Activated CD4-positive, alpha-beta memory T cell treated with anti-CD3 and anti-CD28 coated beads for 36 hours (primary cell): ENCODE measurements around the gene TREML1. TPM values are rescaled to one million over a fixed set of nuclear protein-coding genes. Genes with fewer than 3 reads are reported as not detected.
"Not testable (repeated sequence)": the region's sequence is repeated elsewhere in the genome, so short reads cannot be mapped to it uniquely, and the experiment has no call there.

ENCODE experiments used
- CTCF ChIA-PET: fragments of 350-600 bp; sonication (Branson Sonifier 250); formaldehyde crosslinking; loops from one replicate; lab custom pipeline; 2021; ENCODE audit warnings: antibody characterized with exemption, inconsistent platforms; lab: Charles Lee
- POLR2A ChIA-PET: fragments of 350-600 bp; sonication (Branson Sonifier 250); formaldehyde crosslinking; loops from one replicate; lab custom pipeline; 2021; ENCODE audit warnings: antibody characterized with exemption; lab: Charles Lee
- DNase-seq: peaks from one replicate; pipeline ENCODE4 v3.0.0-alpha.2; 2020
- H3K27ac Mint-ChIP-seq: one replicate; pipeline ENCODE4 v1.8.0; 2021; ENCODE audit warnings: mixed read lengths
- H3K27me3 Mint-ChIP-seq: one replicate; pipeline ENCODE4 v1.8.0; 2021; ENCODE audit warnings: mixed read lengths
- H3K36me3 Mint-ChIP-seq: one replicate; pipeline ENCODE4 v1.8.0; 2021; ENCODE audit warnings: mixed read lengths
- H3K4me1 Mint-ChIP-seq: one replicate; pipeline ENCODE4 v1.8.0; 2021; ENCODE audit warnings: low read depth, mixed read lengths
- H3K4me3 Mint-ChIP-seq: one replicate; pipeline ENCODE4 v1.8.0; 2021; ENCODE audit warnings: mild to moderate bottlenecking, mixed read lengths
- H3K9me3 Mint-ChIP-seq: one replicate; pipeline ENCODE4 v1.8.0; 2021; ENCODE audit warnings: mixed read lengths
- intact Hi-C: fragments of 100-400 bp; cut with micrococcal nuclease; formaldehyde crosslinking; loops from one replicate; pipeline ENCODE4 v1.15.1; 2023
- total RNA-seq, 2 experiments: library from RNA; stranded (reverse); gene quantifications; one replicate each; pipeline ENCODE4 v1.2.3, GENCODE V29; 2021

Gene TREML1
- total RNA-seq, 2 experiments from 2014 or later, result not detected

DNA sequence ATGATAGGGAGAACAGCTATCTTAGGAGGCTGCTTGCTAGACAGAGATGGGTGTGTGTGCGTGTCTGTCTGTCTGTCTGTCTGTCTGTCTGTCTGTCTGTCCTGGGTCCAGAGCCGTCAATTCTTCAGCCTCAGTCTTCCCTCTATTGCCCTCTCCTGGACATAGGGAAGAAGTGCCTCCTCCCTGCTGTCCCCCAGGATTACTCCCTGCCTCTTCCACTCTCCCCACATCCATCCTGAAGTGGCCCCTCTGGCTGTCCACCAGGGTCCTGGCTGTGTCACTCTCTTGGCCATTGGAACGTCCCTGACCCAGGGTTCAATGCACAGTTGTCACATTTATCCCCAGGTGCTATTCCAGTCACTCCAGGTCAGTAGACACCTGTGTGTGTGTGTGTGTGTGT lies 36.6 kb upstream of the TREML1 start:
- Mint-ChIP-seq H3K4me3 (no peak overlapping the region), H3K9me3 (peaks cover 15% of the 10 kb centered on the region), H3K4me1 (peaks cover 9% of the 10 kb centered on the region), H3K27ac (no peak overlapping the region), H3K36me3 (peaks cover 10% of the 10 kb centered on the region), H3K27me3 (no peaks in the 10 kb centered on the region)
- POLR2A ChIA-PET, result no interaction called here
- CTCF ChIA-PET, result interaction anchor here (1.4 to 1.9 kb wide), 2 partner anchors 8 to 116 kb away, joined by 4 to 13 read pairs; no protein-coding TSS in a partner anchor
- intact Hi-C loops, result no loop called here
- DNase-seq, result no peak

DNA sequence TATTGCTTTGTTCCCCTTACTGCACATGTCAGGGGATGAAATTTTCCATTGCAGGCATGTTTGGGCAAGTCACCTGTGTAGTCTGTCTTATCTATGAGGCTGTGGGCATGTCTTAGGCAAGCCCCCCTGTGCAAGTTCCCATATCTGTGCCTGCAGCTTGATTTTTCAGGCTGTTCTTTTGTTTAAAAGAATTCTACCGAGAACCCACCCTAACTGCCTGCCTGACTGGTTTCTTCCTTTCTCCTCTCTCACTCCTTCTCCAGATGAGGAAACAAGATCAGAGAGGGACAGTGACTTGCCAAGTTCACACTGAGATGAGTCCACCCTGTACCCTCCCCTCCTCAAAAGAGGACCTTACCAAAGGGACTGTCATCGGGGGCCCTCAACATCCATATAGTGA lies 35.8 kb upstream of the TREML1 start:
- no peak for DNase-seq

DNA sequence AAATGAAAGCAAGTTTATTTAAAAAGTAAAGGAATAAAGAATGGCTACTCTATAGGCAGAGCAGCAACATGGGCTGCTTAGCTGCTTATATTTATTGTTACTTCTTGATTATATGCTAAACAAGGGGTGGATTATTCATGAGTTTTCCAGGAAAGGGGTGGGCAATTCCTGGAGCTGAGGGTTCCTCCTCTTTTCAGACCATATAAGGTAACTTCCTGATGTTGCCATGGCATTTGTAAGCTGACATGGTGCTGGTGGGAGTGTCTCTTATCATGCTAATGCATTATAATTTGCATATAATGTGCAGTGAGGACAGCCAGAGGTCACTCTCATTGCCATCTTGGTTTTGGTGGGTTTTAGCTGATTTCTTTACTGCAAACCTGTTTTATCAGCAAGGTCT lies 34.9 kb upstream of the TREML1 start:
- CTCF ChIA-PET, result interaction anchor here (0.7 kb wide), 1 partner anchor 79 kb away, joined by 3 read pairs; no protein-coding TSS in a partner anchor
- DNase-seq, H3K27me3 Mint-ChIP-seq, H3K27ac Mint-ChIP-seq, H3K4me1 Mint-ChIP-seq, H3K36me3 Mint-ChIP-seq, POLR2A ChIA-PET, intact Hi-C loops, H3K4me3 Mint-ChIP-seq: not testable (repeated sequence)
- peaks cover 15% of the 10 kb centered on the region for H3K9me3 Mint-ChIP-seq

More for the DNA sequence above, 35.8 kb upstream of the TREML1 start:
- Mint-ChIP-seq H3K4me1 (peaks cover 8% of the 10 kb centered on the region), H3K27me3 (no peaks in the 10 kb centered on the region), H3K9me3 (peaks cover 15% of the 10 kb centered on the region), H3K4me3 (no peak overlapping the region), H3K27ac (no peak overlapping the region), H3K36me3 (peaks cover 10% of the 10 kb centered on the region)
- POLR2A ChIA-PET, result no interaction called here
- intact Hi-C loops, result no loop called here
- CTCF ChIA-PET, result no interaction called here

DNA sequence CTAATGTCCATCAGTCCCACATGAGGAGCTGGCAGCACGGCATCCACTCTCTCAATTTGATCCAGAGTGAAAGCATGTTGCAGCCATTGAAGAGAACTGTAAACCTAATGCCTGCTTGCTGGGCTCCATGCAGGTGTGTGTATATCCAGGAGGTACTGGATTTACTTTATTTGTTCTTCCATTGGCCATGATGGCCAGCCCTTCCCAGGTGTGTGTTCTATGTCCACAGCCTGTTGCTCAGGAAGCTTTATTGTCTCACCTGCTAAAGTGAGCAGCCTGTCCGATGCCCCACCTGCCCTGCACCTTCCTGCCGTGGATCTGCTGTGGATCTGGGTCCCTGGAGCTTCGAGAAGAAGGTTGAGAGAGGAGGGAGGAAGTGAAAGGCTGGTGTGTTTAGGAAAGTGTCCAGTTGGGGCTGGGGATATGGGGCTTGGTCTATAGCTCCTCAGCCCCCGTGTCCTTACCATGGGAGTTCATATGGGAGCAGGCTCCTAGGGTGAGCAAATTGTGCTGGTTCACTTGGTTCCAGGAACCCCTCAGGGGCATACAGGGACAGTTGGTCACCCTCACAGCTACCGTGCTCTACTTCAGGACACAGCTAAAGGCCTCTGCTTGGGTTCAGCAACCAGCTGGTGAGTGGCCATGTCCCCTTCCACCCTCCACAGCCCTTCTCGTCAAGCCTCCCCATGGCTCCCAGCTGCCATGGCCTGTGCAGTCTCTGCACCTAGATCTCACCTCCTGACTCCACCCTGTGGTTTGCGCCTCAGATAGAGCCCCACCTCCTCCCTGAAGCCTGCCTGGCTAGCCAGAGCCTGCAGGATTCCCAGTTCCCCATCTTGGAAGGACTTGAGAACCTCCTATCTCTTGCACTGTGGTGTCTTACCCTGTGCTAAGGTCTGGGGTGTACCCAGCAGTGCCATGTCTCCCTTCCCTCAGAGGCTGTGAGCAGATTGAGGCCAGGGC lies 34.1 kb upstream of the TREML1 start:
- intact Hi-C loops, result no loop called here

DNA sequence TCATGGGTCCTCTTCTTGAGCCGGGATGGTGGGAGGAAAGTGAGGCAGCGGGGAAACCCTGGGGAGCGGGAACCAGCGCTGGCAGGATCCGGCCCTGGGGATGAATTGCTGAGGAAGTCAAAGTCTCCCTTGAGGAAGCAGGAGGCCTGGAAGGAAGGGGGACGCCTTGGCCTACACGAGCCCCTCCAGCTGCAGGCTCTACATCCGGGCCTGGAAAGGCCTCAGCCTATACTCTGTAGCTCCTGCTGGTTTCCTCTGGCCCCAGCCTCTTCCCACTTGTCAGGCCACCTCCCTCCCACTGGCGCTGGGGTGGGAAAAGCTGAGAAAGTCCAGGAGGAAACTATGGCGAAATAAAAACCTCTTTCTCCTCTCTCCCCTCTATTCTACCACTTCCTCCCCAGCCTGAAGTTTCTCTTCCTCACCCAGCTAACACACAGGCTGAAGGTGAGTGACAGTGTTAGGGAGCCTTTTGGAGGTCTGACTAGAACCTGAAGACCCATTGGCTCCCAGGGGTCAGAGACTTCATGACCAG lies 31.9 kb upstream of the TREML1 start:
- CTCF ChIA-PET, result no interaction called here
- H3K27ac Mint-ChIP-seq, result no peak overlapping the region

More for the DNA sequence above, 34.1 kb upstream of the TREML1 start:
- POLR2A ChIA-PET, result interaction anchor here (0.7 kb wide), 1 partner anchor 12 kb away, joined by 3 read pairs; the partner anchor contains the start of gene TREML2
- H3K4me3 Mint-ChIP-seq, result no peak overlapping the region
- no peaks in the 10 kb centered on the region for H3K27me3 Mint-ChIP-seq
- CTCF ChIA-PET, result no interaction called here
- H3K36me3 Mint-ChIP-seq, result peaks cover 7% of the 10 kb centered on the region
- DNase-seq, result no peak
- H3K4me1 Mint-ChIP-seq, result peaks cover 5% of the 10 kb centered on the region
- H3K27ac Mint-ChIP-seq, result no peak overlapping the region
- peaks cover 15% of the 10 kb centered on the region for H3K9me3 Mint-ChIP-seq

DNA sequence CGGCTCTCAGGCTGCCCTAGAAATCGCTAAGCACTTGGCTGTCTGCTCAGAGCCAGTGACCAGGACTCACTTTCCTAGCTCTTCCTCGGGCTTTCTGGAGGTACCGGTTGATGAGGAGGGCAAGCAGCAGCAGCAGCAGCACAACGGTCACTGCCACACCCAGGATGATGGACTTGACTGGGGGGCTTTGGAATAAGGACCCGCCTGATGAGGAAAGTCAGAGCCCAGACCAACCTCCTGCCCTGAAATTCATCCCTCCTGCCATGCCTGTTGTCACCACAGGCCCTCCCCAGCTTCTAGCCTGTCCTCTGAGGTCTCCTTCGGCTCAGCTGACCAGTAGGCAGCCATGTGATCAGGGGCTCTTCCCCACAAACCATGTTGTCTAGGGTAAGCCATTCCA lies 30.6 kb upstream of the TREML1 start:
- H3K4me3 Mint-ChIP-seq, result no peak overlapping the region
- H3K9me3 Mint-ChIP-seq, result peaks cover 7% of the 10 kb centered on the region
- no peak overlapping the region for H3K27ac Mint-ChIP-seq
- H3K36me3 Mint-ChIP-seq, result peaks cover 4% of the 10 kb centered on the region
- H3K4me1 Mint-ChIP-seq, result peaks cover 15% of the 10 kb centered on the region
- POLR2A ChIA-PET, result no interaction called here
- CTCF ChIA-PET, result no interaction called here
- intact Hi-C loops, result loop anchor here (5.0 kb wide), 1 partner anchor 112 kb away; the partner anchor contains the start of genes NFYA and OARD1
- DNase-seq, result no peak
- no peaks in the 10 kb centered on the region for H3K27me3 Mint-ChIP-seq

More for the DNA sequence above, 31.9 kb upstream of the TREML1 start:
- Mint-ChIP-seq H3K4me3 (no peak overlapping the region), H3K4me1 (peaks cover 15% of the 10 kb centered on the region), H3K9me3 (peaks cover 15% of the 10 kb centered on the region), H3K36me3 (peaks cover 4% of the 10 kb centered on the region), H3K27me3 (no peaks in the 10 kb centered on the region)
- POLR2A ChIA-PET, result no interaction called here
- intact Hi-C loops, result no loop called here
- DNase-seq, result no peak

DNA sequence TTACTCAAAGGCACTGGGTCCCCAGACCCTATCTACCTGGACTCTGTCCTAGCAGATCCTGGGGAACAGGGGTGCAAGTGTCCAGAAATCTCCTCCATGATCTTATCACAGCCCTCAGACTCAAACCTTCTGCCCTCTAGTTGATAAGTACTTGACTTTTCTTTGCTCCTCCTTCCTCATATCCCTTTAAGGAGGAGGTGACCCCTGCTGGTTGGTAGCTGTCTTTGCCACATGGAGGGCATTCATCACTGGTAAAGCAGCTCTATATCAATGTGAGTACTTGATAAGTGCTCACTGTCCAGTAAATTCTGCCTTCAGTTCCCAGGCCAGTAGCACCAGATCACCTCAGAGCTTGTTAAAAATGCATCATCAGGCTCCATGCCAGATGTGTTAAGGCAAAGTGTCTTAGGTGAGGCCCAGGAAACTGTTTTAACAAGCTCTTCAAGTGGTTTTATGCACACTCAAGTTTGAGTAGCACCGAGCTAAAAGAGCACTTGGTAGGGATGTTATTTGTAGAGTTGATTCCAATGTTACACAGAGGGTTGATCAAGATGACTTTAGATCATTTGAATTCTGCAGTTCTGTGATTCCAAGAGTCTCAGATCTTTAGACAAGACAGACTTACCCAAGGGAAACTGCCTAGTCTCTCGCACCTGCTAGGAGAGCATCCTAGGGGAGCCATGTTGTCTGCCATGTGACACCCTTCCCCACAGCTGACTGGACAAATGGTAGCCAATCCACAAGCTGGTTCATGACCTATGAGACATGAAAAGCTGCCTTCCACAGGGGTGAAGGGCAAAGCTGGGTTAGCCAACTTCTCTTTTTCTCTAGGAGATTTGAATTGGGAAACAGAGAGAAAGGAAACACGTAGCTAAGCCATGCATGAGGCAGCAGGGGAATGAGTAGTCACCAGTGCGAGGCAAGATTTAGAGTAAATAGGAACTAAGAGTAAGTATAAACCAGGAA lies 28.2 kb upstream of the TREML1 start:
- Mint-ChIP-seq H3K27me3 (peaks cover 3% of the 10 kb centered on the region), H3K4me1 (peaks cover 13% of the 10 kb centered on the region), H3K4me3 (no peak overlapping the region), H3K27ac (no peak overlapping the region), H3K9me3 (no peaks in the 10 kb centered on the region), H3K36me3 (no peaks in the 10 kb centered on the region)
- intact Hi-C loops, result loop anchor here (1.0 to 5.0 kb wide), 4 partner anchors 18 to 176 kb away; partner anchors contain the start of genes NFYA and OARD1
- CTCF ChIA-PET, result interaction anchor here (0.5 to 3.3 kb wide), 41 partner anchors 10 to 533 kb away, joined by 3 to 29 read pairs (median 4); partner anchors contain the start of genes NFYA, OARD1 and TREML1
- POLR2A ChIA-PET, result no interaction called here
- peak; percentile 58 for DNase-seq

DNA sequence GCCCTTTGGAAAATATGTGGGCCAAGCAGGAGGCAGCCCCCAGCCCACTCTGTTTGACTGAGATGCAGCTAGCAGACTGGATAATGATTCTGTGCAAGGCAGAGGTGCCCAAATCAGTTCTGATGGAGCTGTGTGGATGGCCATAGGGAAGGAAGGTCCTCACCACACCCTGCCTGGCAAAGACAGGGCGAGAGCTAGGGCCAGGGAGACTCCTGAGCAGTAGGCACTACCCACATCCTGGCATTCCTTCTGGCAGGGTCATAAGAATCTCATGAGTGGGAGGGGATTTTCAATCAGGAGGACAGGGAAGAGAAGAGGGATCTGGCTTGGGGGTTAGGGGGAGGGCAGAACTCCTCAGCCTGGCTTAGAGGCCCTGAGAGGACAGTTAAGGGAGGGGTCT lies 27.4 kb upstream of the TREML1 start:
- H3K27me3 Mint-ChIP-seq, result peaks cover 3% of the 10 kb centered on the region
- no peak for DNase-seq
- ChIA-PET CTCF (interaction anchor here (0.7 to 3.3 kb wide), 26 partner anchors 10 to 173 kb away, joined by 3 to 29 read pairs (median 4); partner anchors contain the start of genes TREML1 and TREML2), POLR2A (interaction anchor here (0.5 kb wide), 1 partner anchor 51 kb away, joined by 3 read pairs; no protein-coding TSS in a partner anchor)
- H3K4me3 Mint-ChIP-seq, result no peak overlapping the region
- no peak overlapping the region for H3K27ac Mint-ChIP-seq
- H3K36me3 Mint-ChIP-seq, result no peaks in the 10 kb centered on the region
- H3K4me1 Mint-ChIP-seq, result peaks cover 13% of the 10 kb centered on the region
- no peaks in the 10 kb centered on the region for H3K9me3 Mint-ChIP-seq
- intact Hi-C loops, result loop anchor here (5.0 kb wide), 1 partner anchor 109 kb away; the partner anchor contains the start of genes NFYA and OARD1

DNA sequence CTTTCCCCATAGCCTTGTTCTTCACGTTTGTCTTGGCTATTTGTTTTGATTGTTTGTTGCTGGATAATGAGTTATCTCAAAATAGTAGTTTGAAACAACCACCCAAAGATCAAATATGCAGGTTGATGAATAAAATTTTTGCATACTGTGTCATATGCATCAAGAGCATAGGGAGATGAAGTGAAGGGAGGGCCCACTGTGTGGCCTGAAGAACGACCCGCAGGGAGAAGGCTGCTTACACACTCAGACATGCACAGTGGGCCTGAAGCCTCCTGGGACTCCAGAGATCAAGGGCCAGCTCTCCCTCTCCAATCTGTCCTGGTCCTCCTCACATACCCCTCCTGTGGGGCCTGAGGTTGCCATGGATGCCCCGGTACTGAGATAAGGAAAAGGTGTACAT lies 25.0 kb upstream of the TREML1 start:
- Mint-ChIP-seq H3K9me3 (no peaks in the 10 kb centered on the region), H3K27me3 (peaks cover 8% of the 10 kb centered on the region), H3K27ac (no peak overlapping the region), H3K4me3 (no peak overlapping the region), H3K4me1 (peaks cover 10% of the 10 kb centered on the region), H3K36me3 (no peaks in the 10 kb centered on the region)
- ChIA-PET CTCF (interaction anchor here (0.6 kb wide), 2 partner anchors 9 to 143 kb away, joined by 3 read pairs; no protein-coding TSS in a partner anchor), POLR2A (no interaction called here)
- intact Hi-C loops, result no loop called here
- no peak for DNase-seq

DNA sequence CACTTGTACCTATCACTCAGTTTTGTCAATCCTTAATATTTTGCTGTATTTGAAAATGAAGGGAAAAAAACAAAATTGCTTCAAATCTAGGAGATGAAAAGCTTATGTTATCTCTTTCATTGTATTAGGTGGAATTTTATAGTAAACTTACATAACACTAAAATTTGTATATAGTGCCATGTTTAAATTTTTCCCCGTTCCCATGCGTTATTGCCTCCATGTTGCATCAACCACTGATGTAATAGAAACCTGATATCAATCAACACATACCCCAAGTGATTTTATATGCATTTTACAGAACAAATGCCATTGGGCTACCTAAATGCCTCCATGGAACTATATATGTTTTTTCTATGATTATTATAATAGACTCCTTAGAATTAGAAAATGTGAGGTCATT lies 23.5 kb upstream of the TREML1 start:
- intact Hi-C loops, result no loop called here
- Mint-ChIP-seq H3K27me3 (peaks cover 8% of the 10 kb centered on the region), H3K9me3 (no peaks in the 10 kb centered on the region), H3K4me3 (no peak overlapping the region), H3K4me1 (peaks cover 9% of the 10 kb centered on the region), H3K36me3 (no peaks in the 10 kb centered on the region), H3K27ac (no peak overlapping the region)
- no peak for DNase-seq
- CTCF ChIA-PET, result interaction anchor here (1.2 to 1.6 kb wide), 2 partner anchors 14 to 85 kb away, joined by 3 to 7 read pairs; no protein-coding TSS in a partner anchor
- POLR2A ChIA-PET, result no interaction called here

DNA sequence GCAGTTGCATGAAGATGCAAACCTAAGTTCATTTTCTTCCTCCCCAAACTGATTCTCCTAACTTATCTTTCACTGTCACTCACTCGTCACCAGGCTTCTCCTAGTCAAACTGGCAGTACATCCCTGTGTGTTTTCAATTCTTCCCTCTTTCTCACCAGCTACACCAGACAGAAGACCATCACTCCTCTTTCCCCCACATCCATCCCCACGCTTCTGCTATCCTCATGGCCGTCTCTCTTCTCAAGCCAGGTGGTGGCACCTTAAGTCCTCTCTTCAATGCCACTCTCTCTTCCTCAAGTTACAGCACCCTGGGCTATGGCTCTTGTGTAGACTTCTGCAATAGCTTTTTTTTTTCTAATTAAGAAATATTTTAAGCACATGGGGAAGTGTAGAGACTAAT lies 23.1 kb upstream of the TREML1 start:
- no peak overlapping the region for H3K4me3 Mint-ChIP-seq
- intact Hi-C loops, result no loop called here
- no peak overlapping the region for H3K27ac Mint-ChIP-seq
- H3K27me3 Mint-ChIP-seq, result peaks cover 8% of the 10 kb centered on the region
- ChIA-PET POLR2A (no interaction called here), CTCF (interaction anchor here (1.2 to 1.6 kb wide), 2 partner anchors 14 to 85 kb away, joined by 3 to 7 read pairs; no protein-coding TSS in a partner anchor)
- no peaks in the 10 kb centered on the region for H3K36me3 Mint-ChIP-seq
- DNase-seq, result no peak
- H3K9me3 Mint-ChIP-seq, result no peaks in the 10 kb centered on the region
- peaks cover 6% of the 10 kb centered on the region for H3K4me1 Mint-ChIP-seq
